Mucosa of rectum (tissue), 2 donors: Measurements from ENCODE around the gene CCDC93.

Experiments
- H3K27ac ChIP-seq, 2 donors: one replicate each; pipeline ENCODE4 v1.7.0; 2013; ENCODE audit warnings: inconsistent platforms in 2 of 2, low read depth in 2 of 2, low read length in 2 of 2
- H3K27me3 ChIP-seq, 2 donors: one replicate each; pipeline ENCODE4 v1.7.0; 2013; ENCODE audit warnings: low read length in 2 of 2; ENCODE audit not compliant: control insufficient read depth in 2 of 2, insufficient read depth in 2 of 2
- H3K36me3 ChIP-seq, 2 donors: one replicate each; pipeline ENCODE4 v1.7.0; 2013; ENCODE audit warnings: low read length in 2 of 2; ENCODE audit not compliant: control insufficient read depth in 2 of 2, insufficient read depth in 2 of 2
- H3K4me1 ChIP-seq, 2 donors: one replicate each; pipeline ENCODE4 v1.7.0; 2013; ENCODE audit warnings: low read length in 2 of 2, mild to moderate bottlenecking in 1 of 2; ENCODE audit not compliant: control insufficient read depth in 2 of 2, insufficient read depth in 2 of 2
- H3K4me3 ChIP-seq, 2 donors: one replicate each; pipeline ENCODE4 v1.7.0; 2013; ENCODE audit warnings: low read length in 2 of 2
- H3K9ac ChIP-seq, 2 donors: one replicate each; pipeline ENCODE4 v1.7.0; 2013; ENCODE audit warnings: low read length in 2 of 2, low read depth in 1 of 2, mild to moderate bottlenecking in 1 of 2
- H3K9me3 ChIP-seq, 2 donors: one replicate each; pipeline ENCODE4 v1.7.0; 2013; ENCODE audit warnings: low read length in 2 of 2; ENCODE audit not compliant: control insufficient read depth in 2 of 2
- donor health status: healthy.
- donor health status: Normal muscosa, but diverticular disease.

CCDC93 gene

GRCh38 chr2:117997872-117998454 lies 15.9 kb downstream of the CCDC93 start:
- H3K9me3 ChIP-seq = no peaks in the 10 kb centered on the region
- H3K9ac ChIP-seq = no peak overlapping the region
- no peak overlapping the region for H3K4me3 ChIP-seq
- no peak overlapping the region for H3K27ac ChIP-seq
- H3K36me3 ChIP-seq = peaks cover 75 to 77% of the 10 kb centered on the region in 2 donors
- no peaks in the 10 kb centered on the region for H3K27me3 ChIP-seq
- H3K4me1 ChIP-seq = no peaks in the 10 kb centered on the region

DNA sequence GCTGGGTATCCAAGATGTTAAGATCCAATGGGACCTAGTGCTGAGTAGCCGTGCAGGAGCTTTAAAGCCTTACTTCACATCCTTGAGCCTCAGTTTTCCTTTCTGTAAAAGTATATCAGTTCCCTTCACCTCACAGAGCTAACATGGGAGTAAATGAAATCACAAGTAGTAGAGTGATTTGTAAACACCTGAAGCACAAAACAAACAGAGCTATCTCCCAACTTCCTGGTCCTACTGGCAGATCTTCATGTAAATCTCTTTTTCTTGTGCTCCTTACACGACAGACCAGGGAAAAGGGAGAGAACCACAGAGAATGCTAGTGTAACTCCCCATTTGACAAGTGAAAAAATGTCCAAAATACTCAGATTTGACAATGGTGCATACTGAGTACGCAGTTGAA lies 17.3 kb downstream of the CCDC93 start:
- Histone ChIP-seq H3K9me3 (no peaks in the 10 kb centered on the region), H3K9ac (no peak overlapping the region), H3K36me3 (peaks cover 75 to 76% of the 10 kb centered on the region in 2 donors), H3K4me1 (no peaks in the 10 kb centered on the region), H3K27ac (no peak overlapping the region), H3K27me3 (no peaks in the 10 kb centered on the region), H3K4me3 (no peak overlapping the region)

DNA sequence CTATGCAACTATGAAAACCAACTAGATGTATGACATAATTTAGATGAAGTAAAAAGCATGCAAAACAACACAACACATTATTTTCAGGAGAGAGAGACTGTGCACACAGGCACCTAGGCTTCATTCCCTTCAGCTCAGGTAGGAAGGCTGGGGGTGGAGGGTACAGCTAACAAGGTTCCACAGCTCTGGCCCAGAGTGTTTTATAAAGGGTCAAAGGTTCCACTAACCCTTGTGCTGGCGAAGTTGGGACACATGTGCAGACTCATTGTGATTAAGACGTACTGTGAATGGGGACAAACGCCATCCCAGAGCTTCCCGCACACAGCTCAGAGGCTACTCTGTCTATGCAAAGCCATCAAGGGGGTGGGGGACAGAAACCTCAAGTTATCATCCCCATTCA lies 19.1 kb downstream of the CCDC93 start:
- peaks cover 61 to 70% of the 10 kb centered on the region in 2 donors for H3K36me3 ChIP-seq
- no peak overlapping the region for H3K4me3 ChIP-seq
- no peak overlapping the region for H3K9ac ChIP-seq
- H3K9me3 ChIP-seq = no peaks in the 10 kb centered on the region
- peaks cover 0 to 3% of the 10 kb centered on the region in 2 donors for H3K4me1 ChIP-seq
- no peaks in the 10 kb centered on the region for H3K27me3 ChIP-seq
- H3K27ac ChIP-seq = no peak overlapping the region

DNA sequence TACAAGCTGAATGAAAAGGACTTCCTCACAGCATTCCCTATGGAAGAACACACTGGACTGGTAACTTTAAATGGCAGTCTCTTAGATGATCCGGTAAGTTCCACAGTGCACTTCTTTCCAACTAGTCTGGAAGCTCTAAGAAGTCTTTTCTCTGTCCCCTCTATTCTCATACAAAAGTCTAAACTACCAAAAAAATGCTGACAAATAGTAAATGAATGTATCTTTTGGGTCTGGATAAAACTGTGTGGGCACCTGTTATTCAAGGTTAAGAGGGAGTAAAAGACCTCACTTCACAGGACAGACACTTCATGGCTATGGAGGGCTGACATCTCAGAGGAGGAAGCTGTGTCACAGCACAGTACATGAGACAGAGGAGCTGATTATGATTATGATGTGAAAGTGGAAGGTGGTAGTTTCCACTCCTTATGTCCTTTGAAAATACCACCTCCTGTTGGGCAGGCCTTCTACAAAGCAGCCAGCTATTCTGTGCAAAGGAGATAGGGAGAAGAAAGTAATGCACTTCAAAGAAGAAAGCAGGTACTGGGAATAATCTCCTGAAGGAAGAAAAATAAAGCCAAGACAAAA lies 23.9 kb downstream of the CCDC93 start:
- Histone ChIP-seq H3K36me3 (peaks cover 37 to 60% of the 10 kb centered on the region in 2 donors), H3K9me3 (no peaks in the 10 kb centered on the region), H3K27ac (no peak overlapping the region), H3K9ac (no peak overlapping the region), H3K4me3 (no peak overlapping the region), H3K27me3 (no peaks in the 10 kb centered on the region), H3K4me1 (peaks cover 0 to 3% of the 10 kb centered on the region in 2 donors)

GRCh38 chr2:117987121-117987520 lies 26.7 kb downstream of the CCDC93 start:
- no peak overlapping the region for H3K4me3 ChIP-seq
- no peak overlapping the region for H3K27ac ChIP-seq
- H3K27me3 ChIP-seq = no peaks in the 10 kb centered on the region
- H3K9ac ChIP-seq = no peak overlapping the region
- H3K4me1 ChIP-seq = peaks cover 0 to 3% of the 10 kb centered on the region in 2 donors
- H3K9me3 ChIP-seq = no peaks in the 10 kb centered on the region
- peaks cover 21 to 46% of the 10 kb centered on the region in 2 donors for H3K36me3 ChIP-seq

- Histone ChIP-seq H3K9me3 (no peaks in the 10 kb centered on the region), H3K9ac (no peak overlapping the region), H3K27ac (no peak overlapping the region), H3K36me3 (peaks cover 21 to 38% of the 10 kb centered on the region in 2 donors), H3K4me3 (no peak overlapping the region), H3K4me1 (peaks cover 0 to 3% of the 10 kb centered on the region in 2 donors), H3K27me3 (no peaks in the 10 kb centered on the region)
Measured at GRCh38 chr2:117985092-117985491, 28.8 kb downstream of the CCDC93 start.

DNA sequence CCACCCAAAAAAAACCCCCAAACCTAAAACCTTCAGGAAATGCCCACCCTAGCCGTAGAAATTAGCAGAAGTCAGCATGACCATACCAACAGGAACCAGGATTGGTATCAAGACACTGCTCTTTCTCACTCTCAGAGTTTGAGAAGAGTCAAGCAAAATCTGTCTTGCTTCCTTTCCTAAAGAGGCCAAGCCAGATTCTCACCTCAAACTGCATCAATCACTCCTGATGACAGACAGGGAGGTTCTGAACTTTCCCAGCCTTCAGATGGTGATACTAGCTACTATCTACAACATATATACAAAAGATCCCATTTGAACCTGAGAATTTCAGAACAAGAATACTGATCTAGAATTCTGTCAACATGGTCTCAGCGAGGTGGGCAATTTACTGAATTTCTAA lies 29.7 kb downstream of the CCDC93 start:
- peaks cover 17 to 37% of the 10 kb centered on the region in 2 donors for H3K36me3 ChIP-seq

DNA sequence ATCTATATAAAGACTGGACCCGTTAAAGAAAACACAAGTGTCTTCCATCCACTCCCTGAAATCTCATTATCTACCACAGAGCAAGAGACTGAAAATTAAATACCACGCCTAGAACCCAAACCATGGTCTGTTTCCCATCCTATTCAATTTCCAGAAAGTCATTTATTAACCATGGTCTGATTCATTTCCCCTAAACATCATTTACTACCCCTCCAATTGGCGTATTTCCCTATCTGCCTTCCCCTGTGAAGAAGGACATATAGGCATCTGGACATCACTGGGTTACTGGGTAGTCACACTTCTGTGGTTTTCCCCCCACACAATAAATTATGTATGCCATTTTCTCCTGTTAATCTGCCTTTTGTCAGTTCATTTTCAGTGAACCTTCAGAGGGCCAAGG lies 30.8 kb downstream of the CCDC93 start:
- Histone ChIP-seq H3K36me3 (peaks cover 19 to 39% of the 10 kb centered on the region in 2 donors), H3K9me3 (no peaks in the 10 kb centered on the region), H3K4me3 (no peak overlapping the region), H3K4me1 (no peaks in the 10 kb centered on the region), H3K27me3 (no peaks in the 10 kb centered on the region), H3K9ac (no peak overlapping the region), H3K27ac (no peak overlapping the region)

More for the DNA sequence above, 29.7 kb downstream of the CCDC93 start:
- Histone ChIP-seq H3K27ac (no peak overlapping the region), H3K9me3 (no peaks in the 10 kb centered on the region), H3K9ac (no peak overlapping the region), H3K4me3 (no peak overlapping the region), H3K4me1 (no peaks in the 10 kb centered on the region), H3K27me3 (no peaks in the 10 kb centered on the region)

GRCh38 chr2:117982376-117983033 lies 31.4 kb downstream of the CCDC93 start:
- no peak overlapping the region for H3K9ac ChIP-seq
- H3K27me3 ChIP-seq = no peaks in the 10 kb centered on the region
- no peaks in the 10 kb centered on the region for H3K9me3 ChIP-seq
- no peak overlapping the region for H3K4me3 ChIP-seq
- H3K27ac ChIP-seq = no peak overlapping the region
- H3K4me1 ChIP-seq = no peaks in the 10 kb centered on the region
- H3K36me3 ChIP-seq = peaks cover 19 to 40% of the 10 kb centered on the region in 2 donors

DNA sequence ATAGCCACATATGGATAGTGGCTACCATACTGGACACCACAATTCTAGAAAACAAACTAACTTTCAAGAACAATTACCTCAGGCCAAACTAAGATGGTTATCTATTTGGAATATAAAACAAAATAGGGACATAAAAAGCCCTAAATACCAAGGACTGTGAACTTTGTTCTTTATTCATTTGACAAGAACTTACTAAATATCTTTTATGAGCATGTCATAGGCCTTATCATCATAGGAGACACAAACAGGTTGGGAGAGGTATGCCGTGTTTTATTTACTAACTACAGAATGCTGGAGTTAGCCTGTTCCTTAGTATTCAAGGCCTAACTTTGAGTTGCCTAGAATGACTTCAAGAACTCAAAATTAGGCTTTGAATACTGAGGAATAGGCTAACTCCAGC lies 32.1 kb downstream of the CCDC93 start:
- Histone ChIP-seq H3K4me1 (no peaks in the 10 kb centered on the region), H3K36me3 (peaks cover 21 to 44% of the 10 kb centered on the region in 2 donors), H3K27ac (no peak overlapping the region), H3K27me3 (no peaks in the 10 kb centered on the region), H3K9me3 (no peaks in the 10 kb centered on the region), H3K9ac (no peak overlapping the region), H3K4me3 (no peak overlapping the region)
